NCI-H226 (cell line): ENCODE data around the gene CLPTM1L.

Experiments
- DNase-seq: peaks from one replicate; pipeline ENCODE4 v3.0.0-alpha.2; 2015

The CLPTM1L gene

GRCh38 chr5:1270933-1271914, 73.7 kb downstream of the CLPTM1L start:
- DNase-seq: no peak

DNA sequence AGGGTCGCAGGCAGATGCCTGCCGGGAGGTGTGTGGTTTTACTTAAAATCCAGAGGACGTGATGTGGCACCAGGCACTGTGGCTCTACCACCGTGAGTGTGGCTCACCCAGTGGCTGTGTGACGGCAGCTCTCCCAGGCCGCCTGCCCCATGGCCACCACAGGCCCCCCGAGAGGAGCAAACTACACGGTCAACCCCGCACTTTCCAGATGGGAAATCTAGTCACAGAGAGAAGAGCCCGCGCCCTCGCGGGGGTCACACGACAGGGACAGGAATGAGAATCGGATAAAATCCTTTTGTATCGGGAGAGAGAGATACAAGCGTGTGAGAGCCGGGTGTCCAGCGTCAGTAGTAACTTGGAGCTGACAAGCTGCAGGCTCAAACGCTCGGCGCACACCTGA, 74.5 kb downstream of the CLPTM1L start:
- no peak for DNase-seq

DNA sequence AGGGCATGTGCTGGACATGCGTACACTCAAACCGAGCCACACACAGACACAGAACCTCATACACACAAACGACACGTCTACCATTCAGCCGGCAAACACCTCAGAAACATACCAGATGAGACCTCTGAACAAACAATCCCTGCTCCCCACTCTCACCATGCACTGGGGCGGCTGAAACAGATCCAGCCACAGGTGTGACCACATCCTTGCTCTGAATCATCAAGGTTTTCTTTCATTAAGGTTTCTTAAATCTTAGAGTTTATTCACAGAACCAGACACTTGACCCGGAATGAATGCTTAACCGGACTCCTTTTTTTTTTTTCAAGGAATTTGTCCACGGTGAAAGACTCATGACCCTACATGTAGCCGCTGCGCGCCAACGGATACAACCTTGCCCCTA, 76.2 kb downstream of the CLPTM1L start:
- DNase-seq: no peak

DNA sequence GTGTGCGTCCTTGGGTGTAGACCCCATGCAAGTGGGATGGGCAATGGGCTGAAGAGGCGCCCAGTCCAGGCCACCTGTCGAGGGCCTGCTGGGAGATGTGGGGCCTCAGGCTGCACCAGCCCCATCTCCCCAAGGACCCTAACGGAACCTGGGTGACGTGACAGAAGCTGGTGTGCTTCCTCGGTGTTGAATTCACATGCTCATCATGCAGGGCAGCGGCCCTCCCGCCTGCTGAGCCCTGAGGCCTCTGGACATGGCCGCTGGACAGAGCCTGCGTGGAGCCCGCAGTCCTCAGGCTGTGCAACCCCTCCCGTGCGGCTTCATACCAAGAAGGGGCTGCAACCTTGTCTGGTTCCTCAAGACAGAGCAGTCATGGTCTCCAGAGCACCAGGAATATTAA, 76.8 kb downstream of the CLPTM1L start:
- DNase-seq: no peak
